Dendritic cell treated with granulocyte-macrophage colony-stimulating factor and Interleukin-4, amounts not matched to agents 40 ng/mL and 50 ng/mL, for 4 days (primary cell): ENCODE data around the gene GABBR2.
"Not testable (repeated sequence)": the region's sequence is repeated elsewhere in the genome, so short reads cannot be mapped to it uniquely, and the experiment has no call there.

Experiments
- H3K27ac Mint-ChIP-seq: one replicate; pipeline ENCODE4 v1.8.0; 2022; ENCODE audit warnings: mild to moderate bottlenecking, mixed read lengths
- H3K27me3 Mint-ChIP-seq: one replicate; pipeline ENCODE4 v1.8.0; 2022; ENCODE audit warnings: mild to moderate bottlenecking, mixed read lengths
- H3K36me3 Mint-ChIP-seq: one replicate; pipeline ENCODE4 v1.8.0; 2022; ENCODE audit warnings: low read depth, mixed read lengths
- H3K4me1 Mint-ChIP-seq: one replicate; pipeline ENCODE4 v1.8.0; 2022; ENCODE audit warnings: low read depth, mixed read lengths
- H3K4me3 Mint-ChIP-seq: one replicate; pipeline ENCODE4 v1.8.0; 2022; ENCODE audit warnings: mild to moderate bottlenecking, moderate library complexity, mixed read lengths
- H3K9me3 Mint-ChIP-seq: one replicate; pipeline ENCODE4 v1.8.0; 2022; ENCODE audit warnings: mixed read lengths
- intact Hi-C: fragments of 100-400 bp; cut with micrococcal nuclease; formaldehyde crosslinking; loops from one replicate; pipeline ENCODE4 v1.15.0; 2022

Gene GABBR2

GRCh38 chr9:98485706-98486105, 223.0 kb downstream of the GABBR2 start:
- intact Hi-C loops, result no loop called here
- H3K9me3 Mint-ChIP-seq, result no peaks in the 10 kb centered on the region
- no peaks in the 10 kb centered on the region for H3K4me1 Mint-ChIP-seq
- no peaks in the 10 kb centered on the region for H3K36me3 Mint-ChIP-seq
- H3K4me3 Mint-ChIP-seq, result no peak overlapping the region
- no peak overlapping the region for H3K27ac Mint-ChIP-seq
- H3K27me3 Mint-ChIP-seq, result peaks cover 23% of the 10 kb centered on the region

GRCh38 chr9:98484162-98484561, 224.6 kb downstream of the GABBR2 start:
- no peak overlapping the region for H3K27ac Mint-ChIP-seq
- no peaks in the 10 kb centered on the region for H3K9me3 Mint-ChIP-seq
- no peaks in the 10 kb centered on the region for H3K4me1 Mint-ChIP-seq
- peaks cover 28% of the 10 kb centered on the region for H3K27me3 Mint-ChIP-seq
- H3K4me3 Mint-ChIP-seq, result no peak overlapping the region
- no peaks in the 10 kb centered on the region for H3K36me3 Mint-ChIP-seq
- intact Hi-C loops, result no loop called here

GRCh38 chr9:98482226-98482625, 226.5 kb downstream of the GABBR2 start:
- Mint-ChIP-seq H3K36me3 (no peaks in the 10 kb centered on the region), H3K9me3 (no peaks in the 10 kb centered on the region), H3K27me3 (peaks cover 30% of the 10 kb centered on the region), H3K27ac (no peak overlapping the region), H3K4me3 (no peak overlapping the region), H3K4me1 (no peaks in the 10 kb centered on the region)
- intact Hi-C loops, result no loop called here

- no peak overlapping the region for H3K27ac Mint-ChIP-seq
- no peaks in the 10 kb centered on the region for H3K36me3 Mint-ChIP-seq
- H3K4me1 Mint-ChIP-seq, result no peaks in the 10 kb centered on the region
- intact Hi-C loops, result no loop called here
- no peak overlapping the region for H3K4me3 Mint-ChIP-seq
- H3K27me3 Mint-ChIP-seq, result peaks cover 33% of the 10 kb centered on the region
- H3K9me3 Mint-ChIP-seq, result no peaks in the 10 kb centered on the region
These were observed 227.1 kb downstream of the GABBR2 start for GRCh38 chr9:98481676-98482075.

- Mint-ChIP-seq H3K9me3 (no peaks in the 10 kb centered on the region), H3K36me3 (no peaks in the 10 kb centered on the region), H3K4me1 (no peaks in the 10 kb centered on the region), H3K4me3 (no peak overlapping the region), H3K27ac (no peak overlapping the region), H3K27me3 (peaks cover 32% of the 10 kb centered on the region)
- intact Hi-C loops, result no loop called here
These were observed 228.5 kb downstream of the GABBR2 start for GRCh38 chr9:98479967-98480847.

GRCh38 chr9:98479449-98479848, 229.3 kb downstream of the GABBR2 start:
- H3K4me1 Mint-ChIP-seq, result no peaks in the 10 kb centered on the region
- H3K9me3 Mint-ChIP-seq, result no peaks in the 10 kb centered on the region
- H3K27me3 Mint-ChIP-seq, result peaks cover 29% of the 10 kb centered on the region
- H3K36me3 Mint-ChIP-seq, result no peaks in the 10 kb centered on the region
- H3K27ac Mint-ChIP-seq, result no peak overlapping the region
- intact Hi-C loops, result no loop called here
- no peak overlapping the region for H3K4me3 Mint-ChIP-seq

- no peaks in the 10 kb centered on the region for H3K9me3 Mint-ChIP-seq
- no peaks in the 10 kb centered on the region for H3K4me1 Mint-ChIP-seq
- H3K4me3 Mint-ChIP-seq, result no peak overlapping the region
These were observed 230.9 kb downstream of the GABBR2 start for GRCh38 chr9:98477884-98478283.

GRCh38 chr9:98472216-98472615, 236.5 kb downstream of the GABBR2 start:
- intact Hi-C loops, result no loop called here
- Mint-ChIP-seq H3K27ac (no peak overlapping the region), H3K36me3 (no peaks in the 10 kb centered on the region), H3K4me3 (no peak overlapping the region), H3K4me1 (no peaks in the 10 kb centered on the region), H3K27me3 (peaks cover 11% of the 10 kb centered on the region), H3K9me3 (no peaks in the 10 kb centered on the region)

More at GRCh38 chr9:98477884-98478283, 230.9 kb downstream of the GABBR2 start:
- H3K27me3 Mint-ChIP-seq, result peaks cover 20% of the 10 kb centered on the region
- no peak overlapping the region for H3K27ac Mint-ChIP-seq
- intact Hi-C loops, result no loop called here
- no peaks in the 10 kb centered on the region for H3K36me3 Mint-ChIP-seq

GRCh38 chr9:98471185-98471584, 237.6 kb downstream of the GABBR2 start:
- H3K27me3 Mint-ChIP-seq, result peaks cover 6% of the 10 kb centered on the region
- no peak overlapping the region for H3K4me3 Mint-ChIP-seq
- intact Hi-C loops, result no loop called here
- no peaks in the 10 kb centered on the region for H3K36me3 Mint-ChIP-seq
- no peak overlapping the region for H3K27ac Mint-ChIP-seq
- H3K9me3 Mint-ChIP-seq, result peaks cover 6% of the 10 kb centered on the region
- H3K4me1 Mint-ChIP-seq, result no peaks in the 10 kb centered on the region

GRCh38 chr9:98468567-98469239, 240.0 kb downstream of the GABBR2 start:
- intact Hi-C loops, result no loop called here

GRCh38 chr9:98465799-98466198, 242.9 kb downstream of the GABBR2 start:
- Mint-ChIP-seq H3K9me3 (peaks cover 55% of the 10 kb centered on the region), H3K27ac (no peak overlapping the region), H3K4me1 (no peaks in the 10 kb centered on the region), H3K27me3 (peaks cover 4% of the 10 kb centered on the region), H3K4me3 (no peak overlapping the region), H3K36me3 (no peaks in the 10 kb centered on the region)
- intact Hi-C loops, result no loop called here

More at GRCh38 chr9:98468567-98469239, 240.0 kb downstream of the GABBR2 start:
- Mint-ChIP-seq H3K27ac (no peak overlapping the region), H3K27me3 (peaks cover 6% of the 10 kb centered on the region), H3K4me3 (no peak overlapping the region), H3K36me3 (no peaks in the 10 kb centered on the region), H3K4me1 (no peaks in the 10 kb centered on the region), H3K9me3 (peaks cover 26% of the 10 kb centered on the region)

- H3K36me3 Mint-ChIP-seq, H3K4me1 Mint-ChIP-seq, H3K27ac Mint-ChIP-seq, H3K4me3 Mint-ChIP-seq, H3K27me3 Mint-ChIP-seq, intact Hi-C loops: not testable (repeated sequence)
- H3K9me3 Mint-ChIP-seq, result peaks cover 71% of the 10 kb centered on the region
These were observed 244.5 kb downstream of the GABBR2 start for GRCh38 chr9:98464156-98464690.

- H3K36me3 Mint-ChIP-seq, result no peaks in the 10 kb centered on the region
- H3K27me3 Mint-ChIP-seq, result peaks cover 3% of the 10 kb centered on the region
- no peaks in the 10 kb centered on the region for H3K4me1 Mint-ChIP-seq
- intact Hi-C loops, result no loop called here
- no peak overlapping the region for H3K4me3 Mint-ChIP-seq
- peaks cover 78% of the 10 kb centered on the region for H3K9me3 Mint-ChIP-seq
- H3K27ac Mint-ChIP-seq, result no peak overlapping the region
These were observed 246.4 kb downstream of the GABBR2 start for GRCh38 chr9:98462310-98462709.

GRCh38 chr9:98460704-98461103, 248.0 kb downstream of the GABBR2 start:
- no peak overlapping the region for H3K27ac Mint-ChIP-seq
- peaks cover 13% of the 10 kb centered on the region for H3K27me3 Mint-ChIP-seq
- peaks cover 67% of the 10 kb centered on the region for H3K9me3 Mint-ChIP-seq
- no peaks in the 10 kb centered on the region for H3K4me1 Mint-ChIP-seq
- intact Hi-C loops, result no loop called here
- H3K36me3 Mint-ChIP-seq, result no peaks in the 10 kb centered on the region
- no peak overlapping the region for H3K4me3 Mint-ChIP-seq
